ENCODE results near the gene HAP1. TPM values are rescaled to one million over a fixed set of nuclear protein-coding genes. Genes with fewer than 3 reads are reported as not detected.

Gene HAP1
- total RNA-seq, 2 experiments from 2014 or later: 0.07 to 0.09 TPM

- Mint-ChIP-seq H3K4me1 (ENCODE audit: low read depth) (no peaks in the 10 kb centered on the region), H3K9me3 (no peaks in the 10 kb centered on the region), H3K36me3 (ENCODE audit: low read depth) (no peaks in the 10 kb centered on the region), H3K4me3 (no peak overlapping the region), H3K27ac (no peak overlapping the region), H3K27me3 (no peaks in the 10 kb centered on the region)
- ChIA-PET POLR2A (no interaction called here), CTCF (no interaction called here)
- intact Hi-C loops (cut with micrococcal nuclease): no loop called here
- no peak for TF ChIP-seq CTCF (IDR thresholded peaks at IDR 0.05)
- no peak for ATAC-seq
- DNase-seq: no peak
These were observed 35.5 kb upstream of the HAP1 start for GRCh38 chr17:41769985-41770384.

GRCh38 chr17:41769346-41769862 lies 35.0 kb upstream of the HAP1 start:
- Mint-ChIP-seq H3K9me3 (no peaks in the 10 kb centered on the region), H3K4me1 (ENCODE audit: low read depth) (no peaks in the 10 kb centered on the region), H3K36me3 (ENCODE audit: low read depth) (no peaks in the 10 kb centered on the region), H3K27ac (no peak overlapping the region), H3K27me3 (no peaks in the 10 kb centered on the region), H3K4me3 (no peak overlapping the region)
- DNase-seq: no peak
- CTCF ChIA-PET: no interaction called here
- POLR2A ChIA-PET: interaction anchor here (1.0 kb wide), 1 partner anchor 60 kb away, joined by 3 read pairs; no protein-coding TSS in a partner anchor
- intact Hi-C loops (cut with micrococcal nuclease): no loop called here
- TF ChIP-seq CTCF (IDR thresholded peaks at IDR 0.05): no peak
- ATAC-seq: no peak

GRCh38 chr17:41768682-41769288 lies 34.3 kb upstream of the HAP1 start:
- H3K4me1 Mint-ChIP-seq (ENCODE audit: low read depth): no peaks in the 10 kb centered on the region
- H3K27me3 Mint-ChIP-seq: no peaks in the 10 kb centered on the region
- no peak for DNase-seq
- intact Hi-C loops (cut with micrococcal nuclease): no loop called here
- no peak for ATAC-seq
- H3K36me3 Mint-ChIP-seq (ENCODE audit: low read depth): no peaks in the 10 kb centered on the region
- H3K27ac Mint-ChIP-seq: no peak overlapping the region
- TF ChIP-seq CTCF (IDR thresholded peaks at IDR 0.05): no peak
- H3K4me3 Mint-ChIP-seq: no peak overlapping the region
- ChIA-PET CTCF (no interaction called here), POLR2A (interaction anchor here (1.0 kb wide), 1 partner anchor 60 kb away, joined by 3 read pairs; no protein-coding TSS in a partner anchor)
- no peaks in the 10 kb centered on the region for H3K9me3 Mint-ChIP-seq

- intact Hi-C loops (cut with micrococcal nuclease): no loop called here
- no peak for ATAC-seq
- Mint-ChIP-seq H3K9me3 (no peaks in the 10 kb centered on the region), H3K27me3 (no peaks in the 10 kb centered on the region), H3K36me3 (ENCODE audit: low read depth) (no peaks in the 10 kb centered on the region), H3K4me3 (no peak overlapping the region), H3K27ac (no peak overlapping the region), H3K4me1 (ENCODE audit: low read depth) (no peaks in the 10 kb centered on the region)
- DNase-seq: no peak
- no peak for TF ChIP-seq CTCF (IDR thresholded peaks at IDR 0.05)
- CTCF ChIA-PET: interaction anchor here (1.0 kb wide), 1 partner anchor 34 kb away, joined by 3 read pairs; no protein-coding TSS in a partner anchor
- POLR2A ChIA-PET: no interaction called here
These were observed 33.0 kb upstream of the HAP1 start for GRCh38 chr17:41767324-41768042.

- ATAC-seq: no peak
- Mint-ChIP-seq H3K4me3 (no peak overlapping the region), H3K27ac (no peak overlapping the region), H3K9me3 (no peaks in the 10 kb centered on the region), H3K4me1 (ENCODE audit: low read depth) (no peaks in the 10 kb centered on the region), H3K27me3 (no peaks in the 10 kb centered on the region), H3K36me3 (ENCODE audit: low read depth) (no peaks in the 10 kb centered on the region)
- intact Hi-C loops (cut with micrococcal nuclease): no loop called here
- ChIA-PET POLR2A (no interaction called here), CTCF (interaction anchor here (1.1 kb wide), 1 partner anchor 35 kb away, joined by 3 read pairs; no protein-coding TSS in a partner anchor)
- no peak for TF ChIP-seq CTCF (IDR thresholded peaks at IDR 0.05)
- no peak for DNase-seq
These were observed 31.7 kb upstream of the HAP1 start for GRCh38 chr17:41766135-41766534.
